K562 (cell line): Measurements from ENCODE around the gene LRPAP1. TPM values are rescaled to one million over a fixed set of nuclear protein-coding genes. Genes with fewer than 3 reads are reported as not detected.
A peak's percentile ranks its signal among the peaks of the same experiment; 100 is the strongest.
"Not testable (repeated sequence)": the region's sequence is repeated elsewhere in the genome, so short reads cannot be mapped to it uniquely, and the experiment has no call there.

Experiments used
- ATAC-seq: fragments of 200-7000 bp; cut with Tn5 transposase; 3 replicates; pipeline ENCODE4 v1.9.1; 2020; ENCODE audit warnings: moderate library complexity
- BruUV-seq: library from RNA; stranded (reverse); fragments of 400-500 nt; replicated peaks from 2 replicates; lab custom pipeline; 2021; lab: Mats Ljungman, UMichigan
- CTCF ChIA-PET: fragments of 300-600 bp; formaldehyde crosslinking; extraction: SDS; loops from one replicate; lab custom pipeline; 2021; ENCODE audit warnings: low intra/inter-chr PET ratio; lab: Yijun Ruan, JAX
- POLR2A ChIA-PET: fragments of 300-600, 350-650 bp; sonication (Branson Sonifier 250); formaldehyde crosslinking; extraction: SDS; loops from one replicate; lab custom pipeline; 2021; ENCODE audit warnings: antibody characterized with exemption, inconsistent platforms; lab: Yijun Ruan, JAX
- DNase-seq, 4 experiments: peaks; one replicate each; pipeline versions ENCODE4 v3.0.0 to v3.0.0-alpha.2; 2011 to 2018; ENCODE audit warnings: low spot score in 3 of 4, mixed read lengths in 3 of 4; ENCODE audit errors: extremely low read depth in 1 of 4
- FAIRE-seq: peaks from 2 replicates; lab custom pipeline; 2011; peaks lifted over from hg19 to GRCh38; lab: Jason Lieb, UNC
- H2AFZ ChIP-seq: 2 replicates; pipeline ENCODE4 v1.6.0; 2011; ENCODE audit warnings: low read depth, low read length, control low read depth, inconsistent platforms
- H3K27ac ChIP-seq: fragments of 200-600 bp; 3 replicates; pipeline ENCODE4 v1.8.0; 2011; ENCODE audit warnings: low read depth, mild to moderate bottlenecking, control low read depth, inconsistent platforms, low read length, moderate library complexity, mixed read lengths; ENCODE audit errors: extremely low read depth
- H3K27me3 ChIP-seq, 2 experiments: fragments of 300-600 bp in 1 of 2; 2 replicates in 1 of 2; 3 replicates in 1 of 2; pipeline versions ENCODE4 v1.6.0 to v1.8.0; 2011; ENCODE audit warnings: inconsistent platforms in 2 of 2, low read length in 2 of 2, mild to moderate bottlenecking in 1 of 2, mixed read lengths in 1 of 2, moderate library complexity in 1 of 2; ENCODE audit not compliant: control insufficient read depth in 2 of 2, insufficient read depth in 2 of 2
- H3K36me3 ChIP-seq: fragments of 300-600 bp; 3 replicates; pipeline ENCODE4 v1.8.0; 2011; ENCODE audit warnings: mild to moderate bottlenecking, low read length, inconsistent platforms; ENCODE audit not compliant: control insufficient read depth, insufficient read depth
- H3K4me1 ChIP-seq, 2 experiments: fragments of 200-600 bp in 1 of 2; replicated peaks in 1 of 2; 2 replicates in 1 of 2; 3 replicates in 1 of 2; pipeline versions ENCODE4 v1.5.1 to v1.8.0; 2011; ENCODE audit warnings: inconsistent platforms in 2 of 2, low read length in 2 of 2, mild to moderate bottlenecking in 1 of 2, mixed read lengths in 1 of 2, moderate library complexity in 1 of 2; ENCODE audit not compliant: control insufficient read depth in 2 of 2, insufficient read depth in 2 of 2
- H3K4me2 ChIP-seq: 2 replicates; pipeline ENCODE4 v1.6.1; 2011; ENCODE audit warnings: low read length, control low read depth, inconsistent platforms, mixed read lengths; ENCODE audit not compliant: insufficient read depth
- H3K4me3 ChIP-seq: fragments of 200-600 bp; sonication (generic), shearing (Covaris generic); 2 replicates; pipeline ENCODE4 v1.5.1; 2016; ENCODE audit warnings: control low read depth, inconsistent platforms
- H3K79me2 ChIP-seq: fragments of 200-600 bp; 3 replicates; pipeline ENCODE4 v1.8.0; 2011; ENCODE audit warnings: low read length, inconsistent platforms; ENCODE audit not compliant: control insufficient read depth, insufficient read depth
- H3K9ac ChIP-seq, 2 experiments: 2 replicates each; pipeline versions ENCODE4 v1.6.0 to v1.6.1; 2011; ENCODE audit warnings: low read depth in 2 of 2, low read length in 2 of 2, control low read depth in 1 of 2, inconsistent platforms in 1 of 2, mild to moderate bottlenecking in 1 of 2, mixed read lengths in 1 of 2; ENCODE audit not compliant: insufficient read depth in 1 of 2
- H3K9me1 ChIP-seq: one replicate; pipeline ENCODE4 v1.6.0; 2011; ENCODE audit warnings: inconsistent platforms, mild to moderate bottlenecking, low read length, moderate library complexity; ENCODE audit not compliant: control insufficient read depth, insufficient read depth
- H3K9me3 ChIP-seq: replicated peaks from 2 replicates; pipeline ENCODE4 v1.5.1; 2011; ENCODE audit warnings: low read depth, low read length, inconsistent platforms; ENCODE audit not compliant: control insufficient read depth, insufficient read depth
- H4K20me1 ChIP-seq: replicated peaks from 2 replicates; pipeline ENCODE4 v1.6.1; 2011; ENCODE audit warnings: low read length, inconsistent platforms, mixed read lengths; ENCODE audit not compliant: control insufficient read depth, insufficient read depth
- WGBS: fragments of 100-300 bp; shearing (Covaris generic); methylation state at CpG from one replicate; pipeline ENCODE4 v1.1.6; 2016; ENCODE audit warnings: low coverage, mixed read lengths; ENCODE audit not compliant: insufficient coverage; ENCODE audit errors: missing lambda C conversion rate; 5-methylcytosine and 5-hydroxymethylcytosine counted together
- in situ Hi-C: fragments of 300-500 bp; cut with MboI; formaldehyde crosslinking; loops from 4 replicates; pipeline ENCODE4 v1.15.0; 2018; ENCODE audit warnings: inconsistent platforms, mixed read lengths
- intact Hi-C: fragments of 100-400 bp; cut with micrococcal nuclease; formaldehyde crosslinking; loops from 2 replicates; pipeline ENCODE4 v1.14.2; 2022
- polyA plus RNA-seq, 8 experiments: library from polyadenylated mRNA; depleted of rRNA in 4 of 8; stranded (reverse) in 5 of 8; unstranded in 3 of 8; fragments of >200 nt; fragmentation: Nextera tagmentation in 2 of 8; fragmentation: Illumina TruSeq in 1 of 8; extraction: Ambion mirVana in 2 of 8; extraction: Trizol in 1 of 8; gene quantifications; 2 replicates each; pipeline versions ENCODE4 v1.2.1 to v1.2.3, GENCODE V29; 2011 to 2014; ENCODE audit warnings: inconsistent platforms in 1 of 8, missing spikeins in 1 of 8
- total RNA-seq, 7 experiments: library from RNA; depleted of rRNA in 6 of 7; stranded (reverse); fragments of >200 nt in 6 of 7; fragmentation: Illumina TruSeq in 2 of 7; extraction: Trizol in 2 of 7; gene quantifications; 2 replicates each; pipeline versions ENCODE4 v1.2.1 to v1.2.3, GENCODE V29; 2011 to 2021; ENCODE audit warnings: low replicate concordance in 1 of 7

LRPAP1 gene
- total and polyA plus RNA-seq, 9 of the 15 experiments (the other 6 are each of a cell fraction or from before 2014, with no cell fraction given): 1.1 to 75.5 (median 41.8) TPM

GRCh38 chr4:3581334-3582090 is 49.3 kb upstream of the LRPAP1 start:
- H3K36me3 ChIP-seq, H3K4me3 ChIP-seq, BruUV-seq, in situ Hi-C loops, CTCF ChIA-PET, H3K79me2 ChIP-seq, H3K27me3 ChIP-seq, H3K4me2 ChIP-seq, ATAC-seq, FAIRE-seq, H3K9me1 ChIP-seq, POLR2A ChIA-PET, H2AFZ ChIP-seq, intact Hi-C loops, H4K20me1 ChIP-seq, DNase-seq, H3K4me1 ChIP-seq, H3K27ac ChIP-seq, H3K9ac ChIP-seq, H3K9me3 ChIP-seq: not testable (repeated sequence)
- 0% methylated on average over 7 of the region's 15 CpGs for WGBS

- H2AFZ ChIP-seq, BruUV-seq, H3K9ac ChIP-seq, H3K4me1 ChIP-seq, H3K9me3 ChIP-seq, H3K9me1 ChIP-seq, H3K36me3 ChIP-seq, DNase-seq, H3K79me2 ChIP-seq, H3K27me3 ChIP-seq, in situ Hi-C loops, FAIRE-seq, H3K4me2 ChIP-seq, H4K20me1 ChIP-seq, ATAC-seq, intact Hi-C loops, H3K4me3 ChIP-seq, CTCF ChIA-PET, H3K27ac ChIP-seq, POLR2A ChIA-PET: not testable (repeated sequence)
- 0% methylated on average over 8 of the region's 9 CpGs for WGBS
Observed at GRCh38 chr4:3580859-3581258, 48.6 kb upstream of the LRPAP1 start.

- DNase-seq, H3K4me3 ChIP-seq, CTCF ChIA-PET, H3K36me3 ChIP-seq, in situ Hi-C loops, H2AFZ ChIP-seq, intact Hi-C loops, H3K4me1 ChIP-seq, H3K27me3 ChIP-seq, POLR2A ChIA-PET, H3K9me3 ChIP-seq, H3K4me2 ChIP-seq, BruUV-seq, H3K9ac ChIP-seq, H3K27ac ChIP-seq, H3K9me1 ChIP-seq, ATAC-seq, H3K79me2 ChIP-seq, H4K20me1 ChIP-seq: not testable (repeated sequence)
- peak; percentile 69 for FAIRE-seq
- WGBS: 6% methylated on average over 3 of the region's 4 CpGs
Observed at GRCh38 chr4:3578527-3579144, 46.4 kb upstream of the LRPAP1 start.
